NCI-H1694 treated with DMSO at 0.1 percent for 48 hours (cell line): ENCODE data around the gene OPHN1.
"Not testable (repeated sequence)": the region's sequence is repeated elsewhere in the genome, so short reads cannot be mapped to it uniquely, and the experiment has no call there.

ENCODE experiments used
- DNase-seq: peaks from one replicate; lab custom pipeline; 2025; lab: John Stamatoyannopoulos, UW

OPHN1 gene

DNA sequence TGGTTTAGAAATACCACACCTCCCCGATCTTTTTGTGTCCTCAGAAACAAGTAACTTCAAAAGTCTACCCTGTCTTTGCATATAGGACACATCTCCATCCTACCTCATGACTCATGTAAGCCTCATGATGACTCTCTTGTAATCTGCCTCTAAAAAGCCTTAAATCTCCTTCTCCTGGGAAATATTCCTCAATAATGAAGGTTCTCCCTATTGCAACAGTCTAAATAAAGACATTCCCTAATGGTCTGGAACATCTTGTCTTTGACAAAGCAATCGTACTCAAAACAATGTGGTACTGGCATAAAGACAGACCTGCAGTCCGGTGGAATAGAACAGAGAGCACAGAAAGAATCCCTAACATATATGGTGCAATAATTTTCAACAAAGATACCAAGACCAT, 257.7 kb downstream of the OPHN1 start:
- no peak for DNase-seq

GRCh38 chrX:68163441-68163840, 269.9 kb downstream of the OPHN1 start:
- no peak for DNase-seq

GRCh38 chrX:68147848-68148247, 285.4 kb downstream of the OPHN1 start:
- no peak for DNase-seq

- peak; percentile 29 for DNase-seq
These were observed 287.2 kb downstream of the OPHN1 start for GRCh38 chrX:68146054-68146453.

GRCh38 chrX:68139791-68140190, 293.5 kb downstream of the OPHN1 start:
- no peak for DNase-seq

GRCh38 chrX:68133181-68133580, 300.1 kb downstream of the OPHN1 start:
- no peak for DNase-seq

DNA sequence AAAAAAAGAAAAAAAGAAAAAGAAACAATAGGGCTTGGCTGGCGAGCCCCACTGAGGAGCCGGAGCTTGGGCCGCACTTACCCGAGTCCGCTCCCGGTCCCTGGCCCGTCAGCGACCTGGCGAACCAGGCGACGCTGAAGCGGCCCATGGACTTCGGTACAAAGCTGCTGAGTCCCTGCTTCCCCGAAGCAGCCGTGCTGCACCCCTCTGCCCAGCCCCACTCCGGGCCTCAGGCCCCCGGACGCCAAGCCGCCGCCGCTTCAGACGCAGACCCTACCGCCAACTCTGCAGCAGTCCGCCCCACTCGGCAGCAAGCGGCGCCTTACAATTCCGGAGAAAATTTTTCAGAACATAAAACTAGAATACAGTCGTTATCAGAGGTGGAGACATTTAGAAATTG, 300.5 kb downstream of the OPHN1 start:
- DNase-seq = no peak

GRCh38 chrX:68121835-68122234, 311.5 kb downstream of the OPHN1 start:
- DNase-seq = no peak

DNA sequence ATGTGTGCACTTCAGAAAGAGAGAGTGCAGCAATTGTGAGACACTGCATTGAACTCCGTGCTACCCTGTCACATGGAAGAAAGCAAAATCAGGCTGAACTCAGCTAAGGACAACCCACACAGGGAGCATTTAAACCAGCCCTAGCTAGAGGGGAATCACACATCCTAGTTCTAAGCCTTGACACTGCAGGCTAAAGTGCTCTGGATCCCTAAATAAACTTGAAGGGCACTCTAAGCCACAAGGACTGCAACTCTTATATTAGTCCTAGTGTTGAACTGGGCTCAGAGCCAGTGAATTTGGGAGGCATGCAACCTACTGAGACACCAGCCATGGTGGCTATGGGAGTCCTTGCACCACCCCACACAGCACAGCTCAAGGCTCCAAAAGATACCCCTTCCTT, 311.9 kb downstream of the OPHN1 start:
- no peak for DNase-seq

DNA sequence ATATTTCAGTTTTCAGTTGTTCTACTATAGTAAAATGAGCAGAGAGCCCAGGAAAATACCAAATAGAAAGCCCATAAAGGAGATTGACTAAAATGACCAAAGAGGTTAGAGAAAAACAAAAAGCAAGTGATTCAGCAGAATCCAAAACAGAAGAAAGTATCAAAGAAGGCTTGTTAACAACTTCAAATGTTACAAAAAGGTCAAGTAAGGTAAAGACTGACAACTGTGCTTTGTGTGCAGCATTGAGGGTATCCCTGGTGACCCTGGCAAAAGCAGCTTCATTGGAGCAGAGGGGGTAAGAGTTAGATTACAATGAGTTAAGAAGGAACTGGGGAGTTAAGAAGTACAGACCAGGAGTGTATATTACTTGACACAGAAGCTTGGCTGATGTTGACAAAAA, 317.9 kb downstream of the OPHN1 start:
- DNase-seq = peak; percentile 24

DNA sequence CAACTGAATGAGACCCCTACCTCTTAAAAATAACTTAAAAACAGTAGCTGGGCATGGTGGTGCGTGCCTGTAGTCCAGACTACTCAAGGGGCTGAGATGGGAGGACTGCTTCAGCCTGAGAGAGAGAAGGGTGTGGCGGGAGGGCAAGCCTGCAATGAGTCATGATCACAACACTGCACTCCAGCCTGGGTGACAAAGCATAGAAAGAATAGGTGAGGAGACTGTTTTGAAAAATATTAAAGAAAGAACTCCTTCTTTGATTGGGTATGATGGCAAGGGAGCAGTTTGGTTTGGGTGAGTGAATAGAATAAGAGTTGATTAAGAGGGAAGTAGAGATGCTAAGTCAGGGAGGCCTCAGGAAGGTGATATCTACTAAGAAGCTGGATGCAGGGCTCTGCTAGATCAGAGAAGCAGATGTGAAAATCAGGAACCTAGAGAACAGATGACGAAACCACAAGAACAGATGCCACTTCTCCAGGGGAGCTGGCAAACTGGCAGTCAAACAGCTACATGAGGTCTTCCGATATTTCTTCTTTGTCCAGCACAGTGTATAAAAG, 318.6 kb downstream of the OPHN1 start:
- peak; percentile 73 for DNase-seq

DNA sequence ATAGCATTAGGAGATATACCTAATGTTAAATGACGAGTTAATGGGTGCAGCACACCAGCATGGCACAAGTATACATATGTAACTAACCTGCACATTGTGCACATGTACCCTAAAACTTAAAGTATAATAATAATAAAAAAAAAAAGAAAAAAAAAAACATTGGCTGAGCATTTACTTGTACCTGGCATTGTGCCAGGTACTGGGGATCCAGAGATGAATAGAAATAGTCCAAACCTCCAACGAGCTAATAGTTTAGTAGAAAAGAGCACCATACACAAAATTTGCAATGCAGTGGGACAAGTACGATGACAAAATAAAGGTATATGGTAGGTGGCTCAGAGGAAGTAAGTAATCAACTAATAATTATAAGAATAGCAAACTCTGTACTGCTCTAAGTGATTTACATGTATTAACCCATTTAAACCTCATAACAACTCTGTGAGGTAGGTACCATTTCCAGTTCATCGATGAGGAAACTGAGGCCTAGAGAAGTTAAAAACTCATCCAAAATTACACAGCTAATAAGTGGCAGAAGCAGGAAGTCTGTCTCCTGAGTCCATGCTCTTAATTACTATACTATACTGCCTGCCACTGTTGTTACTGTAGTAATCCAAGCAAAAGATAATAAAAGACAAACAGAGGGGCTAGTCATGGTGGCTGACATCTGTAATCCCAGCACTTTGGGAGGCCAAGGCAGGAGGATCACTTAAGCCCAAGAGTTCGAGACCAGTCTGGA, 319.3 kb downstream of the OPHN1 start:
- no peak for DNase-seq

GRCh38 chrX:68112321-68112720, 321.0 kb downstream of the OPHN1 start:
- DNase-seq = no peak

- no peak for DNase-seq
These were observed 324.1 kb downstream of the OPHN1 start for GRCh38 chrX:68109162-68109561.

GRCh38 chrX:68098431-68098830, 334.9 kb downstream of the OPHN1 start:
- DNase-seq = no peak

DNA sequence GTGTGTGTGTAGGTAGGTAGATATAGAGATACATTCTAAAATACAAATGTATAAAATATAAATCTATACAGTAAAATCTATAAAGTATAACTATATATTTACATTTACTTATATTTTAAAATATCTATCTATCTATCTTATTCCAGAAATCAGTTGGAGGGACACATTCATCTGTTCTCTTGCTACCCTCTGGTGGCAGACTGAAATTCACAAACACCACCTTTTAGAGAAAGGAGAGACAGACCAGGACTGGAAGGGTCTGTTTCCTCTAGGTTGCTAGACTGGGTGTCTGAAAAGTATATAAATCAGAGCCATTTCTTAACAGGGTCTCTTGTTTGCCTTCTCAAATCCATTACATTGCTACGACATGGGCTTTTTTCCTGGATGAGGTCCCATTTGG, 343.0 kb downstream of the OPHN1 start:
- DNase-seq = no peak

GRCh38 chrX:68087526-68087925, 345.8 kb downstream of the OPHN1 start:
- no peak for DNase-seq

- DNase-seq = no peak
These were observed 346.6 kb downstream of the OPHN1 start for GRCh38 chrX:68086709-68087108.

GRCh38 chrX:68084765-68085164, 348.5 kb downstream of the OPHN1 start:
- no peak for DNase-seq

- no peak for DNase-seq
These were observed 349.8 kb downstream of the OPHN1 start for GRCh38 chrX:68083510-68083909.

GRCh38 chrX:68079961-68080360, 353.3 kb downstream of the OPHN1 start:
- DNase-seq = no peak

- DNase-seq = not testable (repeated sequence)
These were observed 354.5 kb downstream of the OPHN1 start for GRCh38 chrX:68078801-68079200.

GRCh38 chrX:68077378-68077777, 355.9 kb downstream of the OPHN1 start:
- no peak for DNase-seq

- no peak for DNase-seq
These were observed 361.3 kb downstream of the OPHN1 start for GRCh38 chrX:68072041-68072440.
